ENCODE measurements around the gene MARCHF10. TPM values are rescaled to one million over a fixed set of nuclear protein-coding genes. Genes with fewer than 3 reads are reported as not detected.
"Not testable (repeated sequence)": the region's sequence is repeated elsewhere in the genome, so short reads cannot be mapped to it uniquely, and the experiment has no call there.

MARCHF10 gene
- total RNA-seq, 1 experiment from 2014 or later = not detected

DNA sequence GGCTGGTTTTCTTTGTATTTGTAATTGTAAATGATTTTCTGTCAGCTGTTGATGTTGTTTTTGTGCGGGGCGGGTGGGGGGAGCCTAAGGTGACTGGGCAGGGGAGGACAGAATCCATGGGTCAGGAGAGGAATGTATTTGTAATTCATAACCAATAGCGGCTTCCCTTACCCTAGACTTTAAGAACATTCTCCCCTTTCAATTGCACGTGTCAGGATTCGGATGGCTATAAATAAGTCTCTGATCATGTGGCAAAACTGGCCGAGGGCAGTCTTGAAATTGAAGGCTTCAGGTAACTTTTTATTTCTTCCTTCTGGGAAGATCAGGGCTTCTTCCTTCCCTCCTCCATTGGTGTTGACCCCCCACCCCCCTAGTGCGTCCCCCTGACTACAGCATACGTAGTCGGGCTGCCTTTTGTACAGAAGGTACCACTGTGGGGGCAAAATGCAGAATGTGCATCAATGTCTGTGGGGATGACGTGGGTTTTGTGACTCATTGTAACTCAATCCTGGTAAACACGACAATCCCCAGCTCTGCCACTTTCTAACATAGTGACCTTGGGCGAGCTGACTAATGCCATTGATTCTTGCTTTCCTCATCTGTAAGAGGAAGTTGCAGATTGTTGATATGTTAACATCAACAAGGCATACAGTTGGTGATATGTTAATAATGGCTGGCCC lies 16.2 kb downstream of the MARCHF10 start:
- in situ Hi-C loops (cut with HindIII; ENCODE audit: low sequenced_read_pairs) = no loop called here
- DNase-seq (ENCODE audit: low spot score) = no peak

DNA sequence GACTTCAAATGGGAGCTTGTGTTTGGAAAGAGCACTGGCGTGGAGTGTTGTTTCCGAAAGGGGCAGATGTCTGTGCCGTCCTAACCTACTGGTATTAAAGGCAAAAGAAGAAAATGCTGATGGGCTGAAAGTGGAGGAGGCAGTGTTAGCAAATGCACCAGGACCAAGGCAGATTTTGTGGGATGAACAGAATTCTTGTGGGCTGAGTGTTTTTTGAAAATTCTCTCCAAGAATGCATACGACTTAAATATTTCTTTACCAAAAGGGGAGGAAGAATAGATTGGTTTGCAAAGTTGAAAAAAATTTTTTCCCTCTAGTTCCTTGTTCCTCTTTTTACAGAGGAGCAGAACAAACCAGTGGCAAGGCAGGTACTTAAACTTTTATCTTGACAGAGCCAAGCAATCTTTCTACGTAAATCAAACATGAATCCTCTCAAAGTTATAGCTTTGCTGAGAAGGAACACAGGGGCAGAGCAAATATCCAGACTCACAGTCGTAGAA lies 16.8 kb downstream of the MARCHF10 start:
- DNase-seq (ENCODE audit: low spot score) = no peak
- in situ Hi-C loops (cut with HindIII; ENCODE audit: low sequenced_read_pairs) = no loop called here

DNA sequence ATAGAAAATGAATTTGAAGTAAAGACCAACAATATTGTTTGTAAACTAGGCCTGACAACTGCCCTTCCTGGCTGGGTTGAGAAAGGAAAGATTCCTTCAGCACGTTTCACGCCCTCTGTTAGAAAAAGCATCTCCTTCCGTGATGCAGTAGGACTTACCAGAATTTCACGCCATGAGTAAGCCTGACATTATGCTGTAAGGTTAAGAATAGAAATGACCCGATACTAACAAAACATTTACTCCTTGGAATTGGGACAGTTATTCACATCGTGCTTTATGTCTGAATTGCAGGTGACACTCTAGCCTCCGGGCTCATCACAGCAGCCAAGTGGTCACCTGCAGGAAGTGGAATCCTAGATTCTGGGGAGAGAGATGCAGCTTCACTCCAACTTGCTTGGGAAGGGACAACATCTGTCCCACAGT lies 17.5 kb downstream of the MARCHF10 start:
- no peak for DNase-seq (ENCODE audit: low spot score)
- in situ Hi-C loops (cut with HindIII; ENCODE audit: low sequenced_read_pairs) = no loop called here

DNA sequence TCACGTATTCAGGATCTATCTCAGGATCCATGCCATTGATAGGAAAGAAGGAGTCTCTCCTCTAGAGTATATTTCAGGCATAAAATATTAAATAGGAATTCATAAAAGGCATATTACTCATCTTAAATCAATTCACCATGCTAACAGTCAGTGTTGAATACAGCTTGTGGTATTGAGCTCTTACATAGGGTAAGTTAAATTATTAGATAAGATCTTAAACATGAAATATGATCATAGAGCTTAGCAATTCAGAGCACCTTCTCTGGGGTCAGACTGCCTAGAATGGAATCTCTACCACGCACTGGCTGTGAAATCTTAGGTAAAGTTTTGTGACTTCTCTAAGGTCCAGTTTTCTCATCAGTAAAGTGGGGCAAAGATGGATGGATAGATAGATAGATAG lies 20.7 kb downstream of the MARCHF10 start:
- in situ Hi-C loops (cut with HindIII; ENCODE audit: low sequenced_read_pairs) = no loop called here
- no peak for DNase-seq (ENCODE audit: low spot score)

DNA sequence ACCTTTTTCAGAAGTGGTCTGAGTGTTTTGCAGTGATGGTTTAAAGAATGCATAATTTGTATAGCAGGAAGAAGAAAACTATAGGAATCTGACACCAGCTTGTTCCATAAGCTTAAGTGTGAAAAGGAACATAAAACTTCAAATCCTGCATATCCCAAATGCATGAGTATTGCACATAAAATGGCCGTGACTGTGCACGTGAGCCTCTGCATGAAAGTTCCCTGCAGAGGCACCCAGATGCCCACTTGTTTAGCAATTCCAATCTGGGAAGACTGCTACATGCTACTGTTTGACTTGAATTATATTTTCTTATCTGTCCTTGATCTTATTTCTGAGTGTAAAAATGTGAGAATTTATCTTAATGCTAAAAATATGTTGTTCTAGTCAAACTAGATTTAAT lies 21.5 kb downstream of the MARCHF10 start:
- in situ Hi-C loops (cut with HindIII; ENCODE audit: low sequenced_read_pairs) = no loop called here
- DNase-seq (ENCODE audit: low spot score) = no peak

DNA sequence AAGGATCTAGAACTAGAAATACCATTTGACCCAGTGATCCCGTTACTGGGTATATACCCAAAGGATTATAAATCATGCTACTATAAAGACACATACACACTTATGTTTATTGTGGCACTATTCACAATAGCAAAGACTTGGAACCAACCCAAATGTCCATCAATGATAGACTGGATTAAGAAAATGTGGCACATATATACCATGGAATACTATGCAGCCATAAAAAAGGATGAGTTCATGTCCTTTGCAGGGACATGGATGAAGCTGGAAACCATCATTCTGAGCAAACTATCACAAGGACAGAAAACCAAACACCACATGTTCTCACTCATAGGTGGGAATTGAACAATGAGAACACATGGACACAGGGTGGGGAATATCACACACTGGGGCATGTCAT lies 22.1 kb downstream of the MARCHF10 start:
- in situ Hi-C loops (cut with HindIII; ENCODE audit: low sequenced_read_pairs); DNase-seq (ENCODE audit: low spot score): not testable (repeated sequence)

DNA sequence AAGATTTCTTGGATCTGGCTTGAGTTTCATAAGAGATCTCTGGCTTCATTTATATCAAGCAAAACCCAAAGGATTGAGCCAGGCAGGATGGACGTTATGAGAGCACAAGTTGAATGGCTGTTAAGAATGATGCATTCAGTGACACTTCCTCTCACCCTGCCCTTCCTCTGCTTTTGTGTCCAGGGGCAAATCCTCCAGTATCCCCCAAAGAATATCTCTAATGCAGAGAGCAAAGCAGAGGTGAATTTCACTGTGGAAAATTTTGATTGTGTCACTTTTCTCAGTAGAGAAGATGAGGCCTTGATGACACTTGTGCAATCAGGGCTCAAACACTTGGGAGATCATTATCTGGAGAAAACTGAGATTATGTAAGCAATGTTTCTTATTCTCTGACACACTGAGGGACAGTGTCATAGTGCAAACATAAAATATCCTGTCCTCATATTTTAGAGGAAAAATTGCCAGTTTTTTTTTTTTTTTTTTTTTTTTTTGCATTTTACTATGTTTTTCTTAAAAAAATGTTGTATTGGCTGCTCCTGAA lies 25.3 kb downstream of the MARCHF10 start:
- in situ Hi-C loops (cut with HindIII; ENCODE audit: low sequenced_read_pairs) = no loop called here
- DNase-seq (ENCODE audit: low spot score) = no peak

DNA sequence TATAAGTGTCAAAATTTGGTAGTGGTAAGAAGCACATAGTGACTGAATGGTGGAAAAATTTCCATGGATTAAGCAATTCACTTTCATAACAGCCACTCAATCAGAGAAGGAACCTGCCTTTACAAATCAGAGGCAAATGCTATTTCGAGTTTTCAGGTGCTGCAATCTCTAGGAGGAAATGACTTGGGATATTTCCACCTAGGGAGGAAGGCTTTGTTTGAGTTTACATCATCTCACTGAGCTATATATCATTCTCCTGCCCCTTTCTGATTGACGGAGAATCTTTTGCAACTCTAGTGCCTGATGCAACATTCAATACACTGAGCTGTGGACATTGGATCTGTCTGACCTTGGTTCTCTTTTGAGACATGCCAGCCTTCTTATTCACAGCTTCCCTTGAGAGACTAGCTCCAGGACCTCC lies 26.3 kb downstream of the MARCHF10 start:
- no peak for DNase-seq (ENCODE audit: low spot score)
- in situ Hi-C loops (cut with HindIII; ENCODE audit: low sequenced_read_pairs) = no loop called here

DNA sequence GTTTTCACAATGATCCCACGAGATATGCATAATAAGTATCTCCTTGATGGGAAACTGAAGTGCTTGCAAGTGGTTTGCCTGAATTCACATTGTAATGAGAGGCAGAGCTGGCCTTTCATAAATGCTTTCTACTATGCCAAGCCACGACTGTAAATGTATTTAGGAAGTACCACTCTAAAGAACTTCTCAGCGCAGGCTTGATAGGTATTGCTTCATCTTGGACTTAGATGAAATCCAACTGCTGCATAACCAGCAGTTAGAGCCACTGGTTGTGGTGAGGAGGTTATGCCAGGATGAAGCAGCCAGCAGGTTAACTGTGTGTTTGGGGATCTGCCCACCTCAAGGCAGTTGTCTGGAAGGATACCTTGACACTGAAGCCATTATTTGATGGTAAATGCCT lies 26.8 kb downstream of the MARCHF10 start:
- no peak for DNase-seq (ENCODE audit: low spot score)
- in situ Hi-C loops (cut with HindIII; ENCODE audit: low sequenced_read_pairs) = no loop called here

DNA sequence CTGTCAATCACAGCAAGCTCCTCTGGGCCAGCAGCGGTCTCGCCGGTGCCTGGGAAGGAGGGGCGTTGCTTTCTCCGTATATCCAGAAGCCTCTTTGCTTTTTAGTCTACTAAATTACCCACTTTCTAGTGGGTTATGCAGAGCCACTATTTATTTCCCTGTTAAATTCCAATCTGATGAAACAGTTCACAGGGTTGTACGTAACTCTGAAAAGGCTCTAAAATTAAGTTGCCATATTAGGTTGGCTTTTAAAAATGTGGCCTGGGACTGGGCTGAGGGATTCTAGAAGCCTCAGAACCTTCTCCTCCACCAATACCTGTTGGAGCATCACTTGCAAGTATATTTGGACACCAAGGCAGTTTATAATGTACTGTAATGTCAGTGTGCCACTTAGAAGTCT lies 27.2 kb downstream of the MARCHF10 start:
- no peak for DNase-seq (ENCODE audit: low spot score)
- in situ Hi-C loops (cut with HindIII; ENCODE audit: low sequenced_read_pairs) = no loop called here

DNA sequence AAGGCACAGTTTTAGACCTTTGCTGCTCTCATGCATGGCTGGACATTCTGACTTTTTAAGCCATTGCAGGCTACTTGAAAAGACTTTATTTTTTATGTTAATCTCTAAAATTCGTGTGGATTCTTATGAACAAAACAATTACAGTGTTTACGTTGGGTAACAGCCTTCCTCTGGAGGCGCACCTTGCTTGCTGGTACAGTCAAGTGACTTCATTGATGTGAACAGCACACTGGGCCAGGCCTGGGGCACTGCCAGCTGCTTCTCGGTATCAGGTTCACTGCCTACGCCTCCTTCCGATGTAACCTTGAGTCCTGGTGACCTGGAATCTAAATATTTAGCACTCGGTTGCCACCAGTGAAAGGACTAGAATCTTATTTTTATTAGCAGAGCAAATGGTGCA lies 27.8 kb downstream of the MARCHF10 start:
- in situ Hi-C loops (cut with HindIII; ENCODE audit: low sequenced_read_pairs) = no loop called here
- no peak for DNase-seq (ENCODE audit: low spot score)

DNA sequence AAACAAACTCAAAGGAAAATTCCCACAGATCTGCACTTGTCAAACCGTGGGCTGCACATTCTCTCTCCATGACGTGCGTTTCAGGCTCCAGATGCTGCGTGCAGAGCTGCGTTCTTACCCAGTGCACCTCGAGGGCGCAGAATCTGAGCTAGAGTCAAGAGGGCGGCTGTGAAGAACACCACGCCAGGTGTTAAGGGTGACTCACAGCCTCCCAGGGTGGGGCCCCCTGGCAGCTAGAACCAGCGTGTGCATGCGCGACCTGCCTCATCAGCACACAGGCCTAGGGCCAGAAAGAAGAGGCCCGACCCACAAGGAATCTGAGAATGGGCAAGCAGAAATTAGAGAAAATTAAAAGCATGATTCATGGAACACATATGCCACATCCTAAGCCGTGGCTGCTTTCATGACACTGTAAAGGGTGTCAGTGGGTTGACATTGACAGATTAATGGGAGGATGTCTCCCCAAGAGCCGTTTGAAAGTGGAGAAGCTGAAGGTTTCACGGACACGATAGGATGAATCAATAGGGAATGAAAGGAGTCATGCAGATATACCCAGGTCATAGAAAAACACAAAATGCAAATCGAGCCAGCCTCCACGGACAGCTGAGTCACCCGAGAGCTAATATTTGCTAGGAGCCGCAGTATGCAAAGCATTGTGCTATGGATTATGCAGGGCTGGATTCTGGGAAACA lies 29.0 kb downstream of the MARCHF10 start:
- in situ Hi-C loops (cut with HindIII; ENCODE audit: low sequenced_read_pairs) = no loop called here
- no peak for DNase-seq (ENCODE audit: low spot score)

DNA sequence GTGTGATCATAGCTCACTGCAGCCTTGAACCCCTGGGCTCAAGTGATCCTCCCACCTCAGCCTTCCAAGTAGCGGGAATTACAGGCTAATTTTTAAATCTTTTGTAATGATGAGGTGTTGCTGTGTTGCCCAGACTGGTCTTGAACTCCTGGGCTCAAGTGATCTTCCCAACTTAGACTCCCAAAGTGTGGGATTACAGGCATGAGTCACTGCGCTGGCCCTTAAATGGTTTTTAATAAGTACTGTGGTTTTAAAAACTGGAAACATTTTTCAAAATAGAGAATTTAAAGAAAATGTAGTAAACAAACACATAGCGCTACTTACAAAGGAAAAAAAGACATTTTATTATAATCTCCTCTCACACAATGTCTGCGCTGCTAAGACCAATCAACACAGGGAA lies 32.2 kb downstream of the MARCHF10 start:
- in situ Hi-C loops (cut with HindIII; ENCODE audit: low sequenced_read_pairs) = no loop called here
- no peak for DNase-seq (ENCODE audit: low spot score)

DNA sequence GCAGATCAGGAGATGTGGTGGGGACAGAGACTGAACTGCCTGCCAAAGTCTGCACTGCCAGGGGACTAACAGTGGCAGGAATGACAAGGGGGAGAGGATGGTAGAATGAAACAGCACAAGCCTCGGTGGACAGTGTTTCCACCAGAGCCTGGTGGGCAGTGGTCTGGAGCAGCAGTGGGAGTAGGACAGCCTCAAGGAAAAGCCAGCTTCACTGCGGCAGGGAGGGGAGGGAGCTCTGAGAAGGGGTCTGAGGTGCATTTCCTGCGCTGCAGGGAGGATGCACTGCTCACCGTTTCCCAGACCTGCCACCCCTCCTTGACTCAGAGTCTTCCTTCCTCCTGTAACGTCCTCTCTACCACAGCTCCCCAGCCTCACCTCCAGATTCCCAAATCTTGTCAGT lies 33.8 kb downstream of the MARCHF10 start:
- in situ Hi-C loops (cut with HindIII; ENCODE audit: low sequenced_read_pairs) = no loop called here
- no peak for DNase-seq (ENCODE audit: low spot score)

DNA sequence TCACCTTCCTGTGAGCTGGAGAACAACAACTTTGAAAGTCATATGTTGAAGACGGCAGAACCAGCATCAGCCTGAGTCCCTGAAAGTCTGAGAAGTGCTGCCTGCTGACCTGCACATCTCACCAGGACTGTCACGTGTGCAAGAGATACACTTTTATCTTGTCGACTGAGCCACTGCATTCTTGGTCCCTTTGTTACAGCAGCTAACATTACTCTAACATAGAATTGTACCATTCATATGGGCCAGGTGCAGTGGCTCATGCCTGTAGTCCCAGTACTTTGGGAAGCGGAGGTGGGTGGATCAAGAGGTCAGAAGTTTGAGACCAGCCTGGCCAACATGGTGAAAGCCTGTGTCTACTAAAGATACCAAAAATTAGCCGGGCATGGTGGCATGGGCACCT lies 40.1 kb downstream of the MARCHF10 start:
- DNase-seq (ENCODE audit: low spot score) = no peak
- in situ Hi-C loops (cut with HindIII; ENCODE audit: low sequenced_read_pairs) = no loop called here

DNA sequence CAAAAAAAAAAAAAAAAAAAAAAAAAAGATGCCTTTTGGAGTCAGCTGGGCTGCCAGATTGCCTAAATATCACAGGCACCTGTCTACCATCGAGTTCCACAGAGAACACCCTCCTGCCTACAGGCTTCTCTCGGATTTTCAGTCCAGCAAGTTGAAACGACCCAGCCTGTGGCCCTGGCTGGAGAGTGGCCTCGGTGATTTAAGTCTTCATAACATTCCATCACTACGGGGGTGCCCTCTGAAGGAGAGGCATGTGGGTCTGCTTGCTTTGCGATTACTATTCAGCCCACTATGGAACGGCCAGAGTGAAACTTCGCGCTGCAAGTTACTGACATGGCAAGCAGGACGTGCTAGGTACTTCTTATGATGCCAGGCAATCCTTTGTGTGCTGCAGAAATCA lies 42.8 kb downstream of the MARCHF10 start:
- in situ Hi-C loops (cut with HindIII; ENCODE audit: low sequenced_read_pairs) = no loop called here
- DNase-seq (ENCODE audit: low spot score) = no peak

DNA sequence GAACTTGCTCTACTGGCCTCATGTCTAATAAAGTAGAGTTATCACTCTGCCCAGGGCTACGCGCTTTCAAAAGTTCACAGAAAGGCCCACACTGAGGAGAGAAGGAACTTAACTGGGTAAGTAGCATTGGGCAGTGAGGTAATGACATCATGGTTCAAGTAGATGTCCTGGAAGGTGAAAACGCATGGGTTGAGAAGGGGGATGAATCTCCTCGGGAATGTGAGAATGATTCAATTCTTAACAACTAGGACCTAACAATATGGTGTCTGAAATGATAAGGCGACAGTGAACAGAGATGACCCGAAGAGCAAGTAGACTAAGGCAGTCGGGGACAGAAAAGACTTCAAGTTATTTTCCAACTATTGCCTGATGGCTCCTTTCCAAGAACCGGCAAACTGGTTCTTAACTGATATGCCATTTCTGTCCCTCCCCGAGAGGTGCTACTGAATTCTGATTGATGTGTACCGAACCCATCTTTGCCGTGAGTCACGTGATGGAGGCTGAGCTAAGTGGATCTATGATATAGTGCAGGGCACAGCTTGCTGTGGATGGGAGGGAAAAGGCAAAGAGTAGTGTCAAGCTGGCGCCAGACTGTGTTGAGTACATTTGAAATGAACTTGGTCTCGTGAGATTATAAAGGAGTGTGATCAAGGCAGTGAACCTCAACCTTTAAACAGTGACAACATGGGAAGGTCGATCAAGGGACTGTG lies 44.1 kb downstream of the MARCHF10 start:
- in situ Hi-C loops (cut with HindIII; ENCODE audit: low sequenced_read_pairs) = no loop called here
- no peak for DNase-seq (ENCODE audit: low spot score)

DNA sequence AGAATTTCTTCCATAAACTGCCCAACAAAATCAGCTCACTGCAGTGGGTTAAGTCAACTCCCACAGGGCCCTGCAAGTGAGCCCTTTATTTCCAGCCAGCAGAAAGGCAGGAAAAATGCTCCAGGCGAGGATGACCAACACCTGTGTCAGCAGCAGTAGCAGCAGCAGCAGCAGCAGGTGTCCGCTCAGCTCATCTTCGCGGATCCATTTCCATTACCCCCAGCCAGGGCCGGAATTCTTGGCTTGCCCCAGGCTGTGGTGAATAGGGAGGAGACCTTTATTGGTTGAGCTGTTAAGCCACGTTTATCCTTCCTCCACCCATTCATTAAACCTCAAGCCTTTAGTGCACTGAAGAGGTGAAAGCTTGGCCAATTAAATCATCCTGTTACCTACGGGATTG lies 46.2 kb downstream of the MARCHF10 start:
- no peak for DNase-seq (ENCODE audit: low spot score)
- in situ Hi-C loops (cut with HindIII; ENCODE audit: low sequenced_read_pairs) = no loop called here

DNA sequence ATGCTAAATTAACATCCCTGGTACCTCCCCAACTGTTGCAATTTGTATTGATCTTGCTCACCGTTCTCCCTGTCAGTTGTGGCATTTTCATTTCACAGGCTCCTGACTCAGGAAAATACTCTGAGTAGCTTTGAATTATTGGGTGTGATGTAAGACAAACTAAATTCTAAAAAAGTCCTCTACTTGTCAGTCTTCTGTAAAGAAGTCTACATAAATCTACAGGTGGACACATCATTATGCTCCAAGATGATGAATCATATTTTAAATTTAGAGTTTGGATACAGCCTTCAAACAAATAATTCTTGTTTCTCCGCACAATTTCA lies 47.2 kb downstream of the MARCHF10 start:
- no peak for DNase-seq (ENCODE audit: low spot score)
- in situ Hi-C loops (cut with HindIII; ENCODE audit: low sequenced_read_pairs) = no loop called here
